Measurements from ENCODE around the gene FBXW11. TPM values are rescaled to one million over a fixed set of nuclear protein-coding genes. Genes with fewer than 3 reads are reported as not detected.

The FBXW11 gene
- total RNA-seq, 1 donor from 2014 or later, result 62.1 TPM

- H3K27ac Mint-ChIP-seq, result no peak overlapping the region
- DNase-seq (ENCODE audit: low spot score in 2 of 2, unreplicated experiment in 2 of 2), result no peak
- TF ChIP-seq CTCF (IDR thresholded peaks at IDR 0.05; ENCODE audit: unreplicated experiment), result no peak
- H3K4me3 Mint-ChIP-seq, result no peak overlapping the region
- no peaks in the 10 kb centered on the region for H3K4me1 Mint-ChIP-seq
- H3K9me3 Mint-ChIP-seq, result no peaks in the 10 kb centered on the region
- H3K36me3 Mint-ChIP-seq, result peaks cover 43% of the 10 kb centered on the region
- H3K27me3 Mint-ChIP-seq (ENCODE audit: low read depth), result no peaks in the 10 kb centered on the region
Observed at GRCh38 chr5:171874234-171874633, 132.2 kb downstream of the FBXW11 start.

GRCh38 chr5:171872666-171873065 lies 133.8 kb downstream of the FBXW11 start:
- no peaks in the 10 kb centered on the region for H3K4me1 Mint-ChIP-seq
- no peak overlapping the region for H3K4me3 Mint-ChIP-seq
- no peaks in the 10 kb centered on the region for H3K9me3 Mint-ChIP-seq
- H3K27me3 Mint-ChIP-seq (ENCODE audit: low read depth), result no peaks in the 10 kb centered on the region
- TF ChIP-seq CTCF (IDR thresholded peaks at IDR 0.05; ENCODE audit: unreplicated experiment), result no peak
- DNase-seq (ENCODE audit: low spot score in 2 of 2, unreplicated experiment in 2 of 2), result no peak
- no peak overlapping the region for H3K27ac Mint-ChIP-seq
- peaks cover 53% of the 10 kb centered on the region for H3K36me3 Mint-ChIP-seq

- TF ChIP-seq CTCF (IDR thresholded peaks at IDR 0.05; ENCODE audit: unreplicated experiment), result no peak
- H3K36me3 Mint-ChIP-seq, result peaks cover 46% of the 10 kb centered on the region
Observed at GRCh38 chr5:171871711-171872110, 134.7 kb downstream of the FBXW11 start.

GRCh38 chr5:171869956-171870355 lies 136.5 kb downstream of the FBXW11 start:
- no peak overlapping the region for H3K4me3 Mint-ChIP-seq
- H3K4me1 Mint-ChIP-seq, result no peaks in the 10 kb centered on the region
- no peaks in the 10 kb centered on the region for H3K27me3 Mint-ChIP-seq (ENCODE audit: low read depth)
- H3K36me3 Mint-ChIP-seq, result peaks cover 29% of the 10 kb centered on the region
- no peaks in the 10 kb centered on the region for H3K9me3 Mint-ChIP-seq
- DNase-seq (ENCODE audit: low spot score in 2 of 2, unreplicated experiment in 2 of 2), result no peak
- H3K27ac Mint-ChIP-seq, result no peak overlapping the region
- TF ChIP-seq CTCF (IDR thresholded peaks at IDR 0.05; ENCODE audit: unreplicated experiment), result no peak

More at GRCh38 chr5:171871711-171872110, 134.7 kb downstream of the FBXW11 start:
- no peaks in the 10 kb centered on the region for H3K4me1 Mint-ChIP-seq
- H3K27me3 Mint-ChIP-seq (ENCODE audit: low read depth), result no peaks in the 10 kb centered on the region
- no peak overlapping the region for H3K27ac Mint-ChIP-seq
- no peak overlapping the region for H3K4me3 Mint-ChIP-seq
- no peak for DNase-seq (ENCODE audit: low spot score in 2 of 2, unreplicated experiment in 2 of 2)
- H3K9me3 Mint-ChIP-seq, result no peaks in the 10 kb centered on the region

GRCh38 chr5:171868236-171868635 lies 138.2 kb downstream of the FBXW11 start:
- Mint-ChIP-seq H3K36me3 (peaks cover 21% of the 10 kb centered on the region), H3K27ac (no peak overlapping the region)

More at GRCh38 chr5:171868236-171868635, 138.2 kb downstream of the FBXW11 start:
- Mint-ChIP-seq H3K4me3 (no peak overlapping the region), H3K4me1 (no peaks in the 10 kb centered on the region), H3K27me3 (ENCODE audit: low read depth) (no peaks in the 10 kb centered on the region), H3K9me3 (no peaks in the 10 kb centered on the region)
- TF ChIP-seq CTCF (IDR thresholded peaks at IDR 0.05; ENCODE audit: unreplicated experiment), result no peak
- DNase-seq (ENCODE audit: low spot score in 2 of 2, unreplicated experiment in 2 of 2), result no peak
